HG02610 (cell line): ENCODE measurements around the gene SIX5.

Source experiments
- ATAC-seq: cut with Tn5 transposase; IDR thresholded peaks from one replicate; pipeline ENCODE4 v1.9.1; 2021; ENCODE audit warnings: mild to moderate bottlenecking, moderate library complexity; ENCODE audit not compliant: unreplicated experiment

Gene SIX5

GRCh38 chr19:45793178-45793564 lies 24.1 kb upstream of the SIX5 start:
- no peak for ATAC-seq

- peak; percentile 89 for ATAC-seq
Measured at GRCh38 chr19:45792470-45793177, 23.6 kb upstream of the SIX5 start, which contains the start of gene DMWD. Gene DMWD (minus strand): TSS chr19:45792845. CDS start chr19:45792756, 89 bp downstream.

GRCh38 chr19:45791744-45792469 lies 22.9 kb upstream of the SIX5 start:
- ATAC-seq: peak; percentile 21

- no peak for ATAC-seq
Measured at GRCh38 chr19:45790942-45791341, 21.9 kb upstream of the SIX5 start.

GRCh38 chr19:45789035-45789786 lies 20.2 kb upstream of the SIX5 start:
- no peak for ATAC-seq

GRCh38 chr19:45786533-45786894 lies 17.5 kb upstream of the SIX5 start:
- ATAC-seq: no peak

- no peak for ATAC-seq
Measured at GRCh38 chr19:45785781-45786532, 16.9 kb upstream of the SIX5 start.

GRCh38 chr19:45785097-45785496 lies 16.0 kb upstream of the SIX5 start:
- no peak for ATAC-seq

- ATAC-seq: no peak
Measured at GRCh38 chr19:45784096-45784495, 15.0 kb upstream of the SIX5 start.

GRCh38 chr19:45782820-45783785 lies 14.1 kb upstream of the SIX5 start:
- ATAC-seq: no peak

GRCh38 chr19:45782162-45782691 lies 13.2 kb upstream of the SIX5 start, which contains the start of gene DMPK:
Gene DMPK (minus strand): TSS chr19:45782490. CDS start chr19:45782352, 138 bp downstream.
- ATAC-seq: no peak

- ATAC-seq: no peak
Measured at GRCh38 chr19:45781214-45782161, 12.4 kb upstream of the SIX5 start.

- ATAC-seq: no peak
Measured at GRCh38 chr19:45780448-45781213, 11.6 kb upstream of the SIX5 start.

- ATAC-seq: no peak
Measured at GRCh38 chr19:45780146-45780447, 11.0 kb upstream of the SIX5 start.

GRCh38 chr19:45779231-45780145 lies 10.4 kb upstream of the SIX5 start:
- peak; percentile 80 for ATAC-seq

GRCh38 chr19:45778010-45778661 lies 9.1 kb upstream of the SIX5 start:
- no peak for ATAC-seq
